IgD-negative memory B cell (primary cell): ENCODE results near the gene FILIP1L. TPM values are rescaled to one million over a fixed set of nuclear protein-coding genes. Genes with fewer than 3 reads are reported as not detected.
A peak's percentile ranks its signal among the peaks of the same experiment; 100 is the strongest.

Experiments
- H3K27ac Mint-ChIP-seq, 3 donors: one replicate each; pipeline ENCODE4 v1.8.0; 2020 to 2022; ENCODE audit warnings: mild to moderate bottlenecking in 3 of 3, mixed read lengths in 3 of 3, moderate library complexity in 1 of 3
- H3K27me3 Mint-ChIP-seq: one replicate; pipeline ENCODE4 v1.8.0; 2021; ENCODE audit warnings: mixed read lengths
- H3K36me3 Mint-ChIP-seq: one replicate; pipeline ENCODE4 v1.8.0; 2020; ENCODE audit warnings: mild to moderate bottlenecking, mixed read lengths
- H3K4me1 Mint-ChIP-seq, 3 donors: one replicate each; pipeline ENCODE4 v1.8.0; 2020 to 2022; ENCODE audit warnings: mixed read lengths in 3 of 3, mild to moderate bottlenecking in 1 of 3
- H3K4me3 Mint-ChIP-seq, 4 donors: one replicate each; pipeline ENCODE4 v1.8.0; 2020 to 2022; ENCODE audit warnings: mild to moderate bottlenecking in 4 of 4, mixed read lengths in 4 of 4, moderate library complexity in 3 of 4
- H3K9me3 Mint-ChIP-seq, 3 donors: one replicate each; pipeline ENCODE4 v1.8.0; 2020 to 2021; ENCODE audit warnings: mixed read lengths in 3 of 3, mild to moderate bottlenecking in 1 of 3
- polyA plus RNA-seq: library from polyadenylated mRNA; unstranded; fragments of 300-500 nt; fragmentation: Illumina TruSeq; gene quantifications from one replicate; pipeline ENCODE4 v1.2.3, GENCODE V29; 2021

The FILIP1L gene
- polyA plus RNA-seq, 1 donor from 2014 or later = 1.1 TPM

GRCh38 chr3:99970198-99970597, 144.1 kb downstream of the FILIP1L start:
- H3K27me3 Mint-ChIP-seq = no peaks in the 10 kb centered on the region
- H3K27ac Mint-ChIP-seq = no peak overlapping the region
- H3K4me3 Mint-ChIP-seq = no peak overlapping the region
- H3K9me3 Mint-ChIP-seq = no peaks in the 10 kb centered on the region
- H3K36me3 Mint-ChIP-seq = peaks cover 5% of the 10 kb centered on the region
- peaks cover 0 to 6% (median 4%) of the 10 kb centered on the region in 3 donors for H3K4me1 Mint-ChIP-seq

GRCh38 chr3:99969136-99969535, 145.2 kb downstream of the FILIP1L start:
- H3K9me3 Mint-ChIP-seq = no peaks in the 10 kb centered on the region
- H3K27ac Mint-ChIP-seq = no peak overlapping the region
- H3K4me1 Mint-ChIP-seq = peaks cover 0 to 4% (median 4%) of the 10 kb centered on the region in 3 donors
- no peaks in the 10 kb centered on the region for H3K27me3 Mint-ChIP-seq
- no peak overlapping the region for H3K4me3 Mint-ChIP-seq
- peaks cover 5% of the 10 kb centered on the region for H3K36me3 Mint-ChIP-seq

GRCh38 chr3:99967796-99968195, 146.5 kb downstream of the FILIP1L start:
- no peaks in the 10 kb centered on the region for H3K9me3 Mint-ChIP-seq
- peaks cover 0 to 4% (median 4%) of the 10 kb centered on the region in 3 donors for H3K4me1 Mint-ChIP-seq
- H3K4me3 Mint-ChIP-seq = no peak overlapping the region
- no peaks in the 10 kb centered on the region for H3K27me3 Mint-ChIP-seq
- H3K36me3 Mint-ChIP-seq = peaks cover 4% of the 10 kb centered on the region
- no peak overlapping the region for H3K27ac Mint-ChIP-seq

- peaks cover 5% of the 10 kb centered on the region for H3K36me3 Mint-ChIP-seq
- no peak overlapping the region for H3K4me3 Mint-ChIP-seq
- no peaks in the 10 kb centered on the region for H3K9me3 Mint-ChIP-seq
- H3K27me3 Mint-ChIP-seq = no peaks in the 10 kb centered on the region
- H3K4me1 Mint-ChIP-seq = peaks cover 0 to 4% (median 4%) of the 10 kb centered on the region in 3 donors
- no peak overlapping the region for H3K27ac Mint-ChIP-seq
Observed at GRCh38 chr3:99966662-99967416, 147.5 kb downstream of the FILIP1L start.

- peaks cover 5% of the 10 kb centered on the region for H3K36me3 Mint-ChIP-seq
- no peak overlapping the region for H3K4me3 Mint-ChIP-seq
- H3K27me3 Mint-ChIP-seq = no peaks in the 10 kb centered on the region
- no peaks in the 10 kb centered on the region for H3K9me3 Mint-ChIP-seq
- H3K4me1 Mint-ChIP-seq = peaks cover 0 to 4% (median 4%) of the 10 kb centered on the region in 3 donors
- H3K27ac Mint-ChIP-seq = no peak overlapping the region
Observed at GRCh38 chr3:99965681-99966408, 148.5 kb downstream of the FILIP1L start.

GRCh38 chr3:99965077-99965476, 149.2 kb downstream of the FILIP1L start:
- Mint-ChIP-seq H3K27me3 (no peaks in the 10 kb centered on the region), H3K9me3 (no peaks in the 10 kb centered on the region), H3K27ac (no peak overlapping the region), H3K4me1 (peaks cover 0 to 4% (median 4%) of the 10 kb centered on the region in 3 donors), H3K36me3 (peaks cover 5% of the 10 kb centered on the region), H3K4me3 (no peak overlapping the region)

- no peak overlapping the region for H3K27ac Mint-ChIP-seq
Observed at GRCh38 chr3:99962703-99963102, 151.6 kb downstream of the FILIP1L start.

GRCh38 chr3:99961756-99962515, 152.4 kb downstream of the FILIP1L start:
- Mint-ChIP-seq H3K4me3 (no peak overlapping the region), H3K36me3 (peaks cover 5% of the 10 kb centered on the region), H3K9me3 (no peaks in the 10 kb centered on the region), H3K27ac (no peak overlapping the region), H3K4me1 (peaks cover 0 to 5% (median 4%) of the 10 kb centered on the region in 3 donors), H3K27me3 (no peaks in the 10 kb centered on the region)

More at GRCh38 chr3:99962703-99963102, 151.6 kb downstream of the FILIP1L start:
- Mint-ChIP-seq H3K4me3 (no peak overlapping the region), H3K4me1 (peaks cover 0 to 4% (median 3%) of the 10 kb centered on the region in 3 donors), H3K27me3 (no peaks in the 10 kb centered on the region), H3K9me3 (no peaks in the 10 kb centered on the region), H3K36me3 (peaks cover 7% of the 10 kb centered on the region)

- Mint-ChIP-seq H3K4me1 (peaks cover 0 to 8% (median 4%) of the 10 kb centered on the region in 3 donors), H3K27me3 (no peaks in the 10 kb centered on the region), H3K36me3 (peaks cover 5% of the 10 kb centered on the region), H3K9me3 (no peaks in the 10 kb centered on the region), H3K4me3 (no peak overlapping the region), H3K27ac (no peak overlapping the region)
Observed at GRCh38 chr3:99960941-99961340, 153.4 kb downstream of the FILIP1L start.

- H3K27me3 Mint-ChIP-seq = no peaks in the 10 kb centered on the region
- H3K27ac Mint-ChIP-seq = no peak overlapping the region
- H3K9me3 Mint-ChIP-seq = no peaks in the 10 kb centered on the region
- H3K4me1 Mint-ChIP-seq = peaks cover 0 to 8% (median 4%) of the 10 kb centered on the region in 3 donors
- H3K4me3 Mint-ChIP-seq = no peak overlapping the region
- peaks cover 5% of the 10 kb centered on the region for H3K36me3 Mint-ChIP-seq
Observed at GRCh38 chr3:99960123-99960878, 154.0 kb downstream of the FILIP1L start.

- H3K4me3 Mint-ChIP-seq = peak overlapping the region in 1 of 4 donors; percentile 71
- no peaks in the 10 kb centered on the region for H3K9me3 Mint-ChIP-seq
- peaks cover 0 to 8% (median 4%) of the 10 kb centered on the region in 3 donors for H3K4me1 Mint-ChIP-seq
- peaks cover 5% of the 10 kb centered on the region for H3K36me3 Mint-ChIP-seq
- peak overlapping the region in 1 of 3 donors; percentile 8 for H3K27ac Mint-ChIP-seq
- H3K27me3 Mint-ChIP-seq = no peaks in the 10 kb centered on the region
Observed at GRCh38 chr3:99958222-99958912, 155.9 kb downstream of the FILIP1L start.

- Mint-ChIP-seq H3K27ac (no peak overlapping the region), H3K36me3 (peaks cover 5% of the 10 kb centered on the region), H3K4me3 (no peak overlapping the region), H3K4me1 (peaks cover 0 to 8% (median 4%) of the 10 kb centered on the region in 3 donors), H3K27me3 (no peaks in the 10 kb centered on the region), H3K9me3 (no peaks in the 10 kb centered on the region)
Observed at GRCh38 chr3:99957151-99957796, 157.0 kb downstream of the FILIP1L start.

- Mint-ChIP-seq H3K27me3 (no peaks in the 10 kb centered on the region), H3K4me1 (peaks cover 0 to 12% (median 4%) of the 10 kb centered on the region in 3 donors), H3K36me3 (peaks cover 4% of the 10 kb centered on the region), H3K9me3 (no peaks in the 10 kb centered on the region), H3K4me3 (no peak overlapping the region), H3K27ac (no peak overlapping the region)
Observed at GRCh38 chr3:99955773-99956562, 158.3 kb downstream of the FILIP1L start.
